LNCaP clone FGC (cell line): ENCODE data around the gene SS18L1.

Experiments
- DNase-seq: peaks from one replicate; pipeline ENCODE4 v3.0.0-alpha.2; 2011; ENCODE audit warnings: low read depth
- H3K4me3 ChIP-seq: 2 replicates; pipeline ENCODE4 v1.5.1; 2011; ENCODE audit warnings: mild to moderate bottlenecking, low read depth, low read length, control low read depth
- CTCF ChIP-seq: IDR thresholded peaks from 2 replicates; pipeline ENCODE4 v1.5.1; 2012; ENCODE audit warnings: mild to moderate bottlenecking; ENCODE audit not compliant: control insufficient read depth, insufficient read depth; ENCODE audit errors: extremely low read depth

SS18L1 gene

GRCh38 chr20:62143081-62143956, at the start of gene SS18L1, which contains the start of gene PSMA7:
Gene SS18L1, plus strand, starts transcription at chr20:62143769. Its CDS starts 52 bp downstream, at chr20:62143821.
Gene PSMA7, minus strand, starts transcription at chr20:62143394. Its CDS starts 91 bp downstream, at chr20:62143303.
- TF ChIP-seq CTCF = no peak
- H3K4me3 ChIP-seq = peak within 1 kb of the TSS; percentile 82
- DNase-seq = no peak

DNA sequence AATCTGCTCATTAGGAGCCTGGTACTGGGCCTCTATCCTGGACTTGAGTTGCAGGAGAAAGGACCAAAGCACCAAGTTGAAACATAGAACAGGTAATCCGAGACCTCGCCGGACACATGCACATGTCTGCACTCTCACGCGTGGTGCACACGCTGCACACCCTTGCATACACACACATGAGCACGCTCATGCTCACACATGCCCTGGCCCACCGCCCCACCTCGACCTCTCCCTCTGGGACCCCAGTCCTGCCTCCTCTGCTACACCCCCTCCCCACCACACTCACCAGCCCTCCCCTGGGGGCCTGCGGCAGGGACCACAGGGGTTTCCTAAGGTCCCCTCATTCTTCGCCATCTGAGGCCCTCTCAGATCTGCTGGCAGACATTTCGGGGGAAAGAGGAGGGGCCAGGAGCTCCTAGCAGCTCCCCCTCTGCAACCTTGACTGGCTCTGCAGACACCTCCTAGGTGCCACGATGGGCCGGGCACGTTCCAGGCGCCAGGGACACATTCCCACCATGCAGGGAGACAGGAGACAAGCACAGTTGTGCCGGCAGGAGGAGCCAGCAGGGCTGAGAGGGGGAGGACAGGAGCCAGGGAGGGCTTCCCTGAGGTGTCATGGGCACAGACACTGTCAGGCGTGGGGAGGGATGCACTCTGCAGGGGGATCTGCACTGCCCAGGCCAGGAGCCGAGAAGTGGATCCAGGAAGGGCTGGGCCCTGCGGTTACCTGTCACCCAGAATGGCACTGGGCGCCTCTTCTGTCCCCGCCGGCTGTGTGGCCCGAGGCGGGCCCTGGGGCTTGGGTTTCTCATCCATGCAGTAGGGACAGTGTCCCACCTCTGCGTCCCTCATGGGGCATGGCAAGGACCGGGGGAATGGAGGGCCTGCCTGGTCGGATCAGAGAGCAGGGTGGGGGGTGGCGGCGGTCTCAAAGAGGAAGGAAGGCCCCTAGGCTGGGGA, 46.9 kb upstream of the SS18L1 start:
- H3K4me3 ChIP-seq = no peak overlapping the region
- TF ChIP-seq CTCF = no peak

DNA sequence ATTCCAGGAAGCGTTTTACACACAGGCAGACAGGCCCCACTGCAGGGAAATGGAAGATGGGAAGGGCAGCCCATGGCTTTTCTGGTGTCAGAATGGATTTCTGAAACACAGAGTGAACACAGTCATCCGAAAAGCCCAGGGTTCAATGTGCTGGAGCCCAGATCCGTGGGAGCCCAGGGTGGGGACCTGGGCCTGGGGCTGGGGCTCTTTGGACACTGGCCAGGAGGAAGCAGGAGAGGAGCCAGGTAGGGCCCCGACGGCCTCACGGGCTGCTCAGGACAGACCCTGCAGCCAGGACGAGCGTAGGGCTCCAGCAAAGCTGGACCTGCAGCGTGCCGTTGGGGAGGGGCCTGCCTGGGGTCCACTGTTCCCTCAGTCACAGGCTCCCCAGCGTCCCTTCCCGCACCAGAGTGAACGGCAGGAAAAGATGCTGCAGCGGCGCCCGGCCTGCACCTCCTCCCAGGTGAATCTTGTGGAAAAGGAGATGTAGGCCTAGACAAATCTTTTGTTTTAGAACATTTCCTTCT, 45.6 kb upstream of the SS18L1 start:
- no peak overlapping the region for H3K4me3 ChIP-seq
- TF ChIP-seq CTCF = no peak
- no peak for DNase-seq

More for the DNA sequence above, 46.9 kb upstream of the SS18L1 start:
- DNase-seq = no peak

GRCh38 chr20:62101078-62101477, 42.5 kb upstream of the SS18L1 start:
- H3K4me3 ChIP-seq = no peak overlapping the region
- no peak for DNase-seq
- TF ChIP-seq CTCF = no peak

DNA sequence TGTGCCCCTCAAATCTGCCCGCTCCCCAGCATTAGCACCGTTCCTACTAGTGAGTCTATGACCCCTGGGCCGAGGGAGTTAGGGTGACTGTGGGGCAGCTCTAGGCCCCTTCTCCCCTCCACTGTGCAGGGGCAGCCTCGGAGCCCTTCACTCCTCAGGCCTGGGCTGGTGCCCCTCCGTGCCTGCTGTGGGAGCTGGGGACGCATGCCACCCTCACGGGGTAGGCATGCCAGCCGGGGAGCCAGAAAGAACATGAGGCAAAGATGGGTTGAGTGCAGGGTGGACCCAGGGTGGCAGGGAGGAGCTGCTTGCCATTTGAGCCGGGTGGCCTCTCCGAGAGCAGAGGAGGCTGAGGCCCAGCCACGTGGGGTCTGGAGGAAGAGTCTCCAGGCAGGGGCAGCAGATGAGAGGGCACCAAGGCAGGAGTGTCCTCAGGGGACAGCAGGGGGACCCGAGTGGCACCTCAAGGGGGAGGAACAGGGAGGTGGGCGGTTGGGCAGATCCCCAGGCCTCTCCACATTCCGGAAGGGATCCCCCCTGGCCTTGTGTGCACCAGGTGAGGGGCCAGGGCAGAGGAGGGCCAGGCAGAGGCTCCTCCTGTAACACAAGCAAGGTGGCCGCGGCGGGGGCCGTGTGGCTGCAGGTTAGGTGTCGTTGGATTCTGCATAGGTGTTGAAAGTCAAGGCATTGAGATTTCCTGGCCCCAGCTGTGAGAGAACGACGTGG, 39.9 kb upstream of the SS18L1 start:
- no peak overlapping the region for H3K4me3 ChIP-seq
- DNase-seq = no peak
- TF ChIP-seq CTCF = no peak

- no peak for TF ChIP-seq CTCF
- no peak for DNase-seq
- no peak overlapping the region for H3K4me3 ChIP-seq
These were observed 39.3 kb upstream of the SS18L1 start for GRCh38 chr20:62104234-62104789.
